Activated T-cell treated with anti-CD3 and anti-CD28 coated beads, Interleukin-2, amount 50 U/mL, for 24 hours (primary cell): ENCODE measurements around the gene ZNF567.
A peak's percentile ranks its signal among the peaks of the same experiment; 100 is the strongest.

Source experiments
- DNase-seq: peaks from one replicate; pipeline ENCODE4 v3.0.0-alpha.2; 2020
- H3K27ac Mint-ChIP-seq: 2 replicates; pipeline ENCODE4 v1.8.0; 2020; ENCODE audit warnings: mild to moderate bottlenecking, mixed read lengths
- H3K27me3 Mint-ChIP-seq: 2 replicates; pipeline ENCODE4 v1.8.0; 2020; ENCODE audit warnings: mixed read lengths
- H3K36me3 Mint-ChIP-seq: 2 replicates; pipeline ENCODE4 v1.8.0; 2020; ENCODE audit warnings: low read depth, mixed read lengths
- H3K4me1 Mint-ChIP-seq: 2 replicates; pipeline ENCODE4 v1.8.0; 2020; ENCODE audit warnings: low read depth, mixed read lengths
- H3K4me3 Mint-ChIP-seq: 2 replicates; pipeline ENCODE4 v1.8.0; 2020; ENCODE audit warnings: mild to moderate bottlenecking, moderate library complexity, mixed read lengths
- H3K9me3 Mint-ChIP-seq: 2 replicates; pipeline ENCODE4 v1.8.0; 2020; ENCODE audit warnings: mixed read lengths

The ZNF567 gene

GRCh38 chr19:36687214-36688056 is at the start of gene ZNF567:
Gene ZNF567, plus strand, starts transcription at chr19:36687612. Its CDS starts 7,256 bp downstream, at chr19:36694868.
- H3K4me1 Mint-ChIP-seq: peaks cover 34% of the 10 kb centered on the region
- H3K27ac Mint-ChIP-seq: peak within 1 kb of the TSS; percentile 98
- peak within 1 kb of the TSS; percentile 99 for H3K4me3 Mint-ChIP-seq
- peak; percentile 99 for DNase-seq
- peaks cover 83% of the 10 kb centered on the region for H3K36me3 Mint-ChIP-seq
- peaks cover 37% of the 10 kb centered on the region for H3K9me3 Mint-ChIP-seq
- no peaks in the 10 kb centered on the region for H3K27me3 Mint-ChIP-seq

GRCh38 chr19:36638862-36639510 is 48.4 kb upstream of the ZNF567 start:
- Mint-ChIP-seq H3K4me3 (no peak overlapping the region), H3K27ac (no peak overlapping the region), H3K36me3 (peaks cover 87% of the 10 kb centered on the region), H3K4me1 (no peaks in the 10 kb centered on the region), H3K9me3 (peaks cover 63% of the 10 kb centered on the region), H3K27me3 (no peaks in the 10 kb centered on the region)
- DNase-seq: no peak

GRCh38 chr19:36646746-36647145 is 40.7 kb upstream of the ZNF567 start:
- no peak overlapping the region for H3K4me3 Mint-ChIP-seq
- no peaks in the 10 kb centered on the region for H3K4me1 Mint-ChIP-seq
- H3K27me3 Mint-ChIP-seq: no peaks in the 10 kb centered on the region
- H3K36me3 Mint-ChIP-seq: peaks cover 83% of the 10 kb centered on the region
- no peak overlapping the region for H3K27ac Mint-ChIP-seq
- H3K9me3 Mint-ChIP-seq: peaks cover 39% of the 10 kb centered on the region
- DNase-seq: no peak

GRCh38 chr19:36652958-36653357 is 34.5 kb upstream of the ZNF567 start:
- DNase-seq: no peak
- Mint-ChIP-seq H3K4me1 (no peaks in the 10 kb centered on the region), H3K4me3 (no peak overlapping the region), H3K27me3 (no peaks in the 10 kb centered on the region), H3K27ac (no peak overlapping the region), H3K36me3 (peaks cover 91% of the 10 kb centered on the region), H3K9me3 (peaks cover 46% of the 10 kb centered on the region)

- Mint-ChIP-seq H3K27ac (peak overlapping the region; percentile 96), H3K4me1 (peaks cover 31% of the 10 kb centered on the region), H3K36me3 (peaks cover 85% of the 10 kb centered on the region), H3K9me3 (peaks cover 51% of the 10 kb centered on the region), H3K27me3 (no peaks in the 10 kb centered on the region), H3K4me3 (peak overlapping the region; percentile 99)
- DNase-seq: no peak
Measured at GRCh38 chr19:36665832-36666231, 21.6 kb upstream of the ZNF567 start.

GRCh38 chr19:36668646-36669045 is 18.8 kb upstream of the ZNF567 start:
- H3K4me3 Mint-ChIP-seq: peak overlapping the region; percentile 61
- H3K36me3 Mint-ChIP-seq: peaks cover 86% of the 10 kb centered on the region
- no peaks in the 10 kb centered on the region for H3K27me3 Mint-ChIP-seq
- peaks cover 60% of the 10 kb centered on the region for H3K9me3 Mint-ChIP-seq
- H3K27ac Mint-ChIP-seq: no peak overlapping the region
- DNase-seq: no peak
- peaks cover 31% of the 10 kb centered on the region for H3K4me1 Mint-ChIP-seq

- Mint-ChIP-seq H3K27me3 (no peaks in the 10 kb centered on the region), H3K4me1 (peaks cover 13% of the 10 kb centered on the region), H3K9me3 (peaks cover 46% of the 10 kb centered on the region), H3K27ac (no peak overlapping the region), H3K36me3 (peaks cover 71% of the 10 kb centered on the region), H3K4me3 (no peak overlapping the region)
- DNase-seq: no peak
Measured at GRCh38 chr19:36672368-36672767, 15.0 kb upstream of the ZNF567 start.

GRCh38 chr19:36674201-36674600 is 13.2 kb upstream of the ZNF567 start:
- Mint-ChIP-seq H3K27ac (no peak overlapping the region), H3K36me3 (peaks cover 75% of the 10 kb centered on the region), H3K27me3 (no peaks in the 10 kb centered on the region), H3K9me3 (peaks cover 44% of the 10 kb centered on the region), H3K4me1 (peaks cover 3% of the 10 kb centered on the region), H3K4me3 (no peak overlapping the region)
- DNase-seq: no peak

GRCh38 chr19:36679455-36679854 is 8.0 kb upstream of the ZNF567 start:
- Mint-ChIP-seq H3K4me1 (peaks cover under 1% of the 10 kb centered on the region), H3K27ac (no peak overlapping the region), H3K27me3 (no peaks in the 10 kb centered on the region), H3K9me3 (peaks cover 41% of the 10 kb centered on the region), H3K4me3 (no peak overlapping the region), H3K36me3 (peaks cover 68% of the 10 kb centered on the region)
- no peak for DNase-seq

GRCh38 chr19:36685835-36686234 is 1.6 kb upstream of the ZNF567 start:
- H3K27me3 Mint-ChIP-seq: no peaks in the 10 kb centered on the region
- H3K36me3 Mint-ChIP-seq: peaks cover 82% of the 10 kb centered on the region
- H3K4me1 Mint-ChIP-seq: peaks cover 34% of the 10 kb centered on the region
- peak overlapping the region; percentile 99 for H3K4me3 Mint-ChIP-seq
- no peak for DNase-seq
- peaks cover 35% of the 10 kb centered on the region for H3K9me3 Mint-ChIP-seq
- no peak overlapping the region for H3K27ac Mint-ChIP-seq

- no peak for DNase-seq
Measured at GRCh38 chr19:36686365-36687213, 823 bp upstream of the ZNF567 start.

GRCh38 chr19:36688058-36688457 is 646 bp downstream of the ZNF567 start:
- DNase-seq: no peak
- peak overlapping the region; percentile 98 for H3K27ac Mint-ChIP-seq
- peaks cover 84% of the 10 kb centered on the region for H3K36me3 Mint-ChIP-seq
- peak overlapping the region; percentile 99 for H3K4me3 Mint-ChIP-seq
- H3K9me3 Mint-ChIP-seq: peaks cover 37% of the 10 kb centered on the region
- no peaks in the 10 kb centered on the region for H3K27me3 Mint-ChIP-seq
- H3K4me1 Mint-ChIP-seq: peaks cover 34% of the 10 kb centered on the region

More at GRCh38 chr19:36686365-36687213, 823 bp upstream of the ZNF567 start:
- H3K9me3 Mint-ChIP-seq: peaks cover 32% of the 10 kb centered on the region
- H3K4me1 Mint-ChIP-seq: peaks cover 34% of the 10 kb centered on the region
- peak overlapping the region; percentile 99 for H3K4me3 Mint-ChIP-seq
- H3K36me3 Mint-ChIP-seq: peaks cover 82% of the 10 kb centered on the region
- H3K27me3 Mint-ChIP-seq: no peaks in the 10 kb centered on the region
- peak overlapping the region; percentile 98 for H3K27ac Mint-ChIP-seq

GRCh38 chr19:36707134-36707533 is 19.7 kb downstream of the ZNF567 start:
- Mint-ChIP-seq H3K36me3 (peaks cover 94% of the 10 kb centered on the region), H3K4me1 (peaks cover 2% of the 10 kb centered on the region), H3K4me3 (no peak overlapping the region), H3K27ac (no peak overlapping the region), H3K9me3 (peaks cover 56% of the 10 kb centered on the region), H3K27me3 (no peaks in the 10 kb centered on the region)
- no peak for DNase-seq

- Mint-ChIP-seq H3K36me3 (peaks cover 100% of the 10 kb centered on the region), H3K27ac (no peak overlapping the region), H3K4me1 (peaks cover 2% of the 10 kb centered on the region), H3K9me3 (peaks cover 66% of the 10 kb centered on the region), H3K27me3 (no peaks in the 10 kb centered on the region), H3K4me3 (no peak overlapping the region)
- no peak for DNase-seq
Measured at GRCh38 chr19:36709423-36709822, 22.0 kb downstream of the ZNF567 start.
